ENCODE measurements around the gene HSPA4. TPM values are rescaled to one million over a fixed set of nuclear protein-coding genes. Genes with fewer than 3 reads are reported as not detected.

Gene HSPA4
- total and polyA plus RNA-seq, 2 of the 13 experiments (the other 11 are each of a cell fraction or from before 2014, with no cell fraction given) = 36.6 to 231 TPM

DNA sequence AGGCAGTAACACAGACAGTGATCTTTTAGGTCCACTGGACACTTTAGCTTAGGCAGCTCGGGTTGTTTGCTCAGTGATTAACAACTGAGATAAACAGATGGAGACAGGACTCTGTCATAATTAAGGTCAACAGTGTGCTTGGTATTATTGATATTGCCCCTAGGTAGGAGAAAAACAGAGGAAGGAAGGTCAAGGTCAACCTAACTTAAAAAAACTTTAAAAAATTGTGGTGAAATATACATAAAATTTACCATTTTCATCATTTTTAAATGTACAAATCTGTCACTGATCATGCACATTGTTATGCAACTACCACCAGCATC lies 2.1 kb upstream of the HSPA4 start (continued):
- peak; percentile 50 for TF ChIP-seq TFE3 (CRISPR knock-in tag; IDR thresholded peaks at IDR 0.05)
- peak; percentile 48; the same call in 1 of the 2 replicates for TF ChIP-seq REPIN1 (CRISPR knock-in tag; IDR thresholded peaks at IDR 0.05; ENCODE audit: borderline replicate concordance, low read depth)
- peak; percentile 91 for TF ChIP-seq ISL2 (CRISPR knock-in tag; IDR thresholded peaks at IDR 0.05)
- no peak; the same call in 1 of the 2 replicates for TF ChIP-seq YEATS4 (CRISPR knock-in tag; IDR thresholded peaks at IDR 0.05; ENCODE audit: borderline replicate concordance)
- TF ChIP-seq ZNF816 (CRISPR knock-in tag; IDR thresholded peaks at IDR 0.05; ENCODE audit: borderline replicate concordance) = no peak
- TF ChIP-seq MEIS2 (CRISPR knock-in tag; IDR thresholded peaks at IDR 0.05) = peak; percentile 80
- no peak for TF ChIP-seq NFE2L2 (IDR thresholded peaks at IDR 0.05; ENCODE audit: low read length)
- TF ChIP-seq, protein P1, sequence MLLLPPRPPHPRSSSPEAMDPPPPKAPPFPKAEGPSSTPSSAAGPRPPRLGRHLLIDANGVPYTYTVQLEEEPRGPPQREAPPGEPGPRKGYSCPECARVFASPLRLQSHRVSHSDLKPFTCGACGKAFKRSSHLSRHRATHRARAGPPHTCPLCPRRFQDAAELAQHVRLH (CRISPR knock-in tag; IDR thresholded peaks at IDR 0.05; ENCODE audit: borderline replicate concordance, low read depth) = no peak
- peak; percentile 92 for TF ChIP-seq FOXA1 (IDR thresholded peaks at IDR 0.05)
- TF ChIP-seq FOXA1 (CRISPR knock-in tag; IDR thresholded peaks at IDR 0.05) = peak; percentile 97
- TF ChIP-seq DPF2 (CRISPR knock-in tag; IDR thresholded peaks at IDR 0.05; ENCODE audit: borderline replicate concordance, low read depth) = peak; percentile 90
- TF ChIP-seq, protein P2, sequence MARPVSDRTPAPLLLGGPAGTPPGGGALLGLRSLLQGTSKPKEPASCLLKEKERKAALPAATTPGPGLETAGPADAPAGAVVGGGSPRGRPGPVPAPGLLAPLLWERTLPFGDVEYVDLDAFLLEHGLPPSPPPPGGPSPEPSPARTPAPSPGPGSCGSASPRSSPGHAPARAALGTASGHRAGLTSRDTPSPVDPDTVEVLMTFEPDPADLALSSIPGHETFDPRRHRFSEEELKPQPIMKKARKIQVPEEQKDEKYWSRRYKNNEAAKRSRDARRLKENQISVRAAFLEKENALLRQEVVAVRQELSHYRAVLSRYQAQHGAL (CRISPR knock-in tag; IDR thresholded peaks at IDR 0.05; ENCODE audit: not compliant biosample characterization) = no peak
- no peak for TF ChIP-seq ZNF788 (CRISPR knock-in tag; IDR thresholded peaks at IDR 0.05; ENCODE audit: borderline replicate concordance)
- no peak for TF ChIP-seq EED (CRISPR knock-in tag; IDR thresholded peaks at IDR 0.05)
- TF ChIP-seq ZNF224 (CRISPR knock-in tag; IDR thresholded peaks at IDR 0.05) = no peak
- peak; percentile 86; the same call in 1 of the 2 replicates for TF ChIP-seq TARDBP (CRISPR knock-in tag; IDR thresholded peaks at IDR 0.05)
- no peak for TF ChIP-seq ZSCAN9 (CRISPR knock-in tag; IDR thresholded peaks at IDR 0.05; ENCODE audit: borderline replicate concordance)
- peak; percentile 62 for TF ChIP-seq TCF7 (IDR thresholded peaks at IDR 0.05; ENCODE audit: low read depth)
- no peak for TF ChIP-seq FOXM1 (CRISPR knock-in tag; IDR thresholded peaks at IDR 0.05)
- TF ChIP-seq IKZF5 (CRISPR knock-in tag; IDR thresholded peaks at IDR 0.05) = peak; percentile 77; the same call in 1 of the 2 replicates
- 0 out of 2 replicates have a peak, but pooled peaks have one; percentile 31 for TF ChIP-seq KDM4B (CRISPR knock-in tag; IDR thresholded peaks at IDR 0.05)
- TF ChIP-seq XRCC5 (optimal IDR thresholded peaks at IDR 0.05; ENCODE audit: low read length) = no peak
- TF ChIP-seq MBD4 (IDR thresholded peaks at IDR 0.05; ENCODE audit: borderline replicate concordance, low read length) = no peak
- TF ChIP-seq ARNT2 (CRISPR knock-in tag; IDR thresholded peaks at IDR 0.05; ENCODE audit: low read depth) = no peak
- TF ChIP-seq PHF20 (CRISPR knock-in tag; IDR thresholded peaks at IDR 0.05) = no peak
- TF ChIP-seq POGZ (CRISPR knock-in tag; IDR thresholded peaks at IDR 0.05) = peak; percentile 55; the same call in 1 of the 2 replicates
- TF ChIP-seq ZNF768 (CRISPR knock-in tag; IDR thresholded peaks at IDR 0.05) = no peak
- TF ChIP-seq, protein P3, sequence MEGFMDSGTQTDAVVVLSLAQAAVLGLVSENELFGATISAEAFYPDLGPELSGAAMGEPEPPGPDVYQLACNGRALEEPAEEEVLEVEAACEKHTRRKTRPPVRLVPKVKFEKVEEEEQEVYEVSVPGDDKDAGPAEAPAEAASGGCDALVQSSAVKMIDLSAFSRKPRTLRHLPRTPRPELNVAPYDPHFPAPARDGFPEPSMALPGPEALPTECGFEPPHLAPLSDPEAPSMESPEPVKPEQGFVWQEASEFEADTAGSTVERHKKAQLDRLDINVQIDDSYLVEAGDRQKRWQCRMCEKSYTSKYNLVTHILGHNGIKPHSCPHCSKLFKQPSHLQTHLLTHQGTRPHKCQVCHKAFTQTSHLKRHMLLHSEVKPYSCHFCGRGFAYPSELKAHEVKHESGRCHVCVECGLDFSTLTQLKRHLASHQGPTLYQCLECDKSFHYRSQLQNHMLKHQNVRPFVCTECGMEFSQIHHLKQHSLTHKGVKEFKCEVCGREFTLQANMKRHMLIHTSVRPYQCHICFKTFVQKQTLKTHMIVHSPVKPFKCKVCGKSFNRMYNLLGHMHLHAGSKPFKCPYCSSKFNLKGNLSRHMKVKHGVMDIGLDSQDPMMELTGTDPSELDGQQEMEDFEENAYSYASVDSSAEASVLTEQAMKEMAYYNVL (CRISPR knock-in tag; IDR thresholded peaks at IDR 0.05; ENCODE audit: borderline replicate concordance) = peak; percentile 77; the same call in 1 of the 2 replicates
